Stimulated activated CD8-positive, alpha-beta memory T cell treated with anti-CD3 and anti-CD28 coated beads, Interleukin-15, amount 100 ng/mL, for 48 hours (primary cell): Measurements from ENCODE around the gene GNG14.
"Not testable (repeated sequence)": the region's sequence is repeated elsewhere in the genome, so short reads cannot be mapped to it uniquely, and the experiment has no call there.

Experiments
- DNase-seq, 2 donors: peaks; one replicate each; pipeline ENCODE4 v3.0.0-alpha.2; 2020; ENCODE audit warnings: low read depth in 2 of 2

The GNG14 gene

DNA sequence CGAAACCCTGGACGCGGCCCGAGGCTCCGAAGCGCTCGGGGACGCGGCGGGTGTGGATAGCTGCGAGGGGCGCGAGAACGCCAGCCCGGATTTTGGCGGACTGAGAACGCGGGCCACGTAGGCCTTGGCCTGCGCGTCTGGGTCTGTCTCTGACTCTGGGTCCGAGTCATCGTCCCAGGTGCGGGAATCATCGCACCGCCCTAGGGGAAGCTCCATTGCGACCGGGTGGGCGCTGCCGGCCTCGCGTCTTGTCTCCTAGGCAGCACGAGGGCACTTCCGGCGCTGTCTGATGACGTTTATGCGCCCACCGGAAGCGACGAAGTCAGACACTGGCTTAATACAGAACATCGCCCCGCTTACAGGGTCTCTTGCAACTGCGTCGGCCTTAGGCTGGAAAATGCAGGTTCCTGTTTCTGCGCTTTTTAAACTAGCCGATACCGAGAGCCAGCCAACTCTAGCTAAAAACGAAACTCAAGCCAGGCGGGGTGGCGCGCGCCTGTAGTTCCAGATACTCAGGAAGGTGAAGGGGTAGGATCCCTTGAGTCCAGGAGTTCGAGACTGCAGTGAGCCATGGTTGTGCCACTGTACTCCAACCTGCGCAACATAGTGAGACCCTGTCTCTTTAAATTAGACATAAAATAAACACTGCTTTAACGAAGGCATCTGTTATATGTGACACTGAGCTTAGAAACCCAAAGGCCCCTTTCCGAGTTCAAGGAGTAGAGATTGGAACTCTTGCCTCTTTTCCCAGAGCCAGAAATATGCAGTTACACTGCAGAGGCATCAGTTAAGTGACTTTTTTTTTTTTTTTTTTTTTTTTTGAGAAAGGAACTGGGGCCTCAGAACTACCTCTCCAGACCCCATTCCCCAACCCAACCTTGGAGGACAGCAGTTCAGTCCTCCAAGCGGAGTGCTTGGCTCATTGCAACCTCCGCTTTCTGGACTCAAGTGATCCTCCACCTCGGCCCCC lies 8.9 kb downstream of the GNG14 start, which contains the start of gene FBXW9:
Gene FBXW9 (minus strand): TSS at position 266 of the 970 bp plus-strand sequence. CDS start 50 bp downstream, at position 216.
- DNase-seq: peak; percentile 93 to 94

DNA sequence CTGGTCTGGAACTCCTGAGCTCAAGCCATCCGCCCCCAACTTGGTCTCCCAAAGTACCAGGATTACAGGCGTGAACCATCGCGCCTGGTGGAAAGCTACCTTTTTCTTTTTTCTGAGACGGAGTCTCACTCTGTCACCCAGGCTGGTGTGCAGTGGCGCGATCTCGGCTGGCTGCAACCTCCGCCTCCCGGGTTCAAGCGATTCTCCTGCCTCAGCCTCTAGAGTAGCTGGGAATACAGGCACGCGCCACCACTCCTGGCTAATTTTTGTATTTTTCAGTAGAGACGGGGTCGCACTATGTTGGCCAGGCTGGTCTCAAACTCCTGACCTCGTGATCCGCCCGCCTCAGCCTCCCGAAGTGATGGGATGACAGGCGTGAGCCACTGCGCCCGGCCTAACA lies 9.6 kb downstream of the GNG14 start:
- not testable (repeated sequence) for DNase-seq

DNA sequence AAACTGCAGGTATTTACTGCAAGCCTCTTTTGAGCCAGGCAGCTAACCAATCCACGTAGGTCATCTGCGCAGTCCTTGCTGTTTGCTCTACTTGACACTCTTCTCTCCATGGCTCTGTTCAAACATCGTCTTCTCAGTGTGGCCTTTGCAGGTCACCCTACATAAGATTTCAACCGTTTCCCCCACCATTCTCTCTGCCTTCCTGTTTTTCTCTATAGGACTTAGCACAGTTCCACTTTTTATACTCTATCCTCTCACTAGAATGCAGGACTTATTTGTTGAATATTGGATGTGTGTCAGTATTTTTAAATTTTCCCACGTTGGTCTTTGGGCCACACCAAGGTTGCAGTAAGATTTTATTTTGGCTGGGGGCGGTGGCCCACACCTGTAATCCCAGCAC lies 10.3 kb downstream of the GNG14 start:
- DNase-seq: no peak

DNA sequence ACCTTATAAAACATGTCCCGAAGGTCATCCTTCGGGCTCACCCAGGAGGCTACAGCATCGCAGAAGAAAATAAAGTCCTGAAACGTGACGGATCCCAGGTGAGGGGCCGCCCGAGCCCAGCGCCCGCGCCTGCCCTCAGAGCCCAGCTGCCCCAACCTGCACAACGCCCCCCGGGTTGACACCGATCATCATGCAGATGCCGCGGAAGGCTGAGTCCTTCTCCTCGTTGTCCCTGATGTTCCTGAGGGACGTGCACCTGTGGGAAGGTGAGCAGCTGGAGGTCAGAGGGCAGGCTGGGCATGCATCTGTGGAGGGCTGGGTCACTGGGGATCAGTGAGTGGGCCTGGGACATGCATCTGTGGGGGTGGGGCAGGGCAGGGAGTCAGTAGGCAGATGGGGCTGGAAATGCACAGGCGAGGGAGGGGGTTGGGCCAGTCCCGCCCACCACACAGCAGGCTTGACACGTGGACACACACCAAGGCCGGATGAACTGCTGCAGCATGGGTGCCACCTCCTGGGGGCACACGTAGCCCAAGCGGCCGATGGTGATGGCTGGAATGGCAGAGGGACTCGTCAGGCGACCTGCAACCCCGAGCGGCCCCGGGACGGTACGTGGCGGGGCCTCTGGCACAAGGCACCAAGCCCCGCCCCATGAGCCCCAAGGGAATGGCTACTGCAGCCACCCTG lies 13.9 kb downstream of the GNG14 start:
- no peak for DNase-seq

DNA sequence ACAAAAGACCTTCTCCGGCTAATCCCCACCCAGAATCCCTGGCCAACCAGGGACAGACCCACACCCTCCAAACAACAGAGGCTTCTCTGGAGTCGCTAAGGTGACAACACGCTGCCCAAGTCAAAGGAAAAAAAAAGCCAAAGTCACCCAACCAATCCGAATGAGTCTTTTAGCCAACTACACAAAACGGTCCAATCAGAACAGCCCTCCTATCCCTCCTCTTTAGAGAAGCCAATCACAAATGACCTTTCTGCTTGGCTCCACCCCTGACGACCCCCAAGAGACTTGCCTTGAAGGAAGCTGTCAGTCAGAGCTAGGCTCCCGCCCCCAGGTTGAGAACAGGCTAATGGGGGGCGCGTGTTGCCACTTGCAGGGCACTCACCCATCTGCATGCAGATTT lies 15.2 kb downstream of the GNG14 start:
- no peak for DNase-seq

DNA sequence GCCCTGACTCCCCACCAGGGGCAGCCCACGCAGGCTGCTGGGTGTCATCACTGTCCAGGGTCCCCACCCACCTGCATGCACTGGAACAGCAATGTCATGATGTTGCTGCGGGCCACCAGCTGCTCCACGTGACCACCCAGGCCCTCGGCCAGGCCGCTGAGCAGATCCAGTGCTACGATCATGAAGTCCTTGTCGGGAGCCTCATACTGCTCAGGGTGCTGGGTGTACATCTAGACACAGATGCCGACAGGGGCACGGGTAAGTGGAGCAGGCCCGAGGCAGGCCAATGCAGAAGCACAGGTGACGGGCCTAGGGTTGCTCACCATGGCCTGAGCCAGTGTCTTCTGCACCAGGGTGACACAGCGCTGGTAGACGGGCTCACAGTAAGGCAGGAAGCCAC lies 17.4 kb downstream of the GNG14 start:
- DNase-seq: no peak

DNA sequence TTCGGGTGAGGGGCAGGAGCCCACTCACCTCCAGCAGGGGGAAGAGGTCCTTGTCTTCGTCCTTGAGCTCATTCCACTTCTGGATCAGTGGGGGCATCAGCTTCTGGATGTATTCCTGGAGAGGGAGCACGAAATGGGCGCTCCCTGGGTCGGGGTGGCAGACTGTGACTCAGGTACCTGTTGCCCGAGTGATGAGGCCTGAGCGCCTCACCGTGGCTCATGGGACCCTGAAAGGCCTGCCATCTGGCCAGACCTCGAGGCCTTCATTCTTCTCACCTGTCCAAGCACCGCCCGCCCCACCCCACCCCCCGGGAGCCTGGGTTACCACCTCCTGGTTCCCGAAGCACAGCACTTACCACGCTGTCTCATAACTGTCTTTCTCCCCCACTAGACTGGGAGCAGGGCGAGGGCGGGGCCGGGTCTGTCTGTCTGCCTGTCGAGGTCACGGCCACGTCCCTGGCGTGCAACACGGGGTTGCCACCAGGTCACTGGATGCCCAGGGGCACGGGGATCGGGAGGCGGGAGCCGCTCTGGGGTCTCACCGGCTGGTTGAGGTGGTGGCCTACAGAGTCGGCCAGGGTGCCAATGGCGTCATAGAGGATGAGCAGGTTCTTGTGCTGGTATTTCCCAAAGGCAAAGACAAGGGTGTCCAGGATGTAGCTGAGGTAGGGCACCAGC lies 18.0 kb downstream of the GNG14 start:
- DNase-seq: no peak

DNA sequence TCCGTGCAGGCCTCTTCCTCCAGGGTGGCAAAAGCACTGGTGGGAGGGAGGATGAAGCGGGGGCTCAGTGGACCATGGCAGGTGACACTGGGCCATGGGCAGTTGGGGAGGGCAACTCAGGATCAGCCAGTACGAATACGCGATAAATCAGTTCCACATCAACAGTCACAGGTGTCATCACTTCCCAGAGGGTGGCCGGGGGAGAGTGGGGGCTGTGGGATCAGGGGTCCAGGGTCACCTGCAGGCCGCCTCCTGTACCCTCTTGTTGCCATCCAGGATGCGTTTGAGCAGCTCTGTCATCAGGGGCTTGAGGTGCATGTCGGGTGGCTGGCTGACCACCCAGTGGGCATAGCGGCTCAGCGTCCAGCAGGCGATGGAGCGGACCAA lies 18.5 kb downstream of the GNG14 start:
- no peak for DNase-seq

DNA sequence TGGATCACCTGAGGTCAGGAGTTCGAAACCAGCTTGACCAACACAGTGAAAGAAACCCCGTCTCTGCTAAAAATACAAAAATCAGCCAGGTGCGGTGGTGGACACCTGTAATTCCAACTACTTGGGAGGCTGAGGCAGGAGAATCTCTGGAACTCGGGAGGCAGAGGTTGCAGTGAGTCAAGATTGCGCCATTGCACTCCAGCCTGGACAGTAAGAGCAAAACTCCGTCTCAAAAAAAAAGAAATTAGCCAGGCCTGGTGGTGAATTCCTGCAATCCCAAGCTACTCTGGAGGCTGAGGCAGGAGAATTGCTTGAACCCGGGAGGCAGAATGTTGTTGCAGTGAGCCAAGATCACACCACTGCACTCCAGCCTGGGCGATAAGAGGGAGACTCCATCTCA lies 20.8 kb downstream of the GNG14 start:
- no peak for DNase-seq

DNA sequence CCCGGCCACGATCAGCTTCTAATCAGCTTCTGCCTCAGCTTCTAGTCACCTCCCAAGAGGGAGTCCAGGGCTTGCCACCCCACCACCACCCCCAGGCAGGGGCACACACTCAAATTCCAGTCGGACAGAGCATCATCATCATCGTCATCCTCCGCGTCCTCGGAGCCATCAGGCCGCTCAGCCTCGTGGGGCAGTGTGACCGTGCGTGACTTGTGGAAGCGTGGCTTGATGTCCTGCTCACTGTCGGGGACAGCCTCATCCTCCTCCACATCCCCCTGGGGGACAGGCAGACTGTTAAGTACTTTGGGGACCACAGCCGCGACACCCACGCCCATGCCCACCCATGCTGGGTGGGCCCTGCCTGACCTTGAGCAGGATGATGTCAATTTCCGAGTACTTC lies 23.4 kb downstream of the GNG14 start:
- no peak for DNase-seq

DNA sequence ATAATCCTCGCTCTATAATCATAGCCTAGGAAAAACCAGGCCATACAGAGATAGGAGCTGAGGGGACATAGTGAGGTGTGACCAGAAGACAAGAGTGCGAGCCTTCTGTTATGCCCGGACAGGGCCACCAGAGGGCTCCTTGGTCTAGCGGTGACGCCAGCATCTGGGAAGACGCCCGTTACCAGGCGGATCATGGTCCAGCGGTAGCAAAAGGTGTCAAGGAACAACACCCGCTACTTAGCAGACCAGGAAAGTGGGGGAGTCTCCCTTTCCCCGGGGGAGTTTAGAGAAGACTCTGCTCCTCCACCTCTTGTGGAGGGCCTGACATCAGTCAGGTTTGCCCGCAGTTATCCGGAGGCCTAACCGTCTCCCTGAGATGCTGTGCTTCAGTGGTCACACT lies 24.3 kb downstream of the GNG14 start:
- DNase-seq: not testable (repeated sequence)

DNA sequence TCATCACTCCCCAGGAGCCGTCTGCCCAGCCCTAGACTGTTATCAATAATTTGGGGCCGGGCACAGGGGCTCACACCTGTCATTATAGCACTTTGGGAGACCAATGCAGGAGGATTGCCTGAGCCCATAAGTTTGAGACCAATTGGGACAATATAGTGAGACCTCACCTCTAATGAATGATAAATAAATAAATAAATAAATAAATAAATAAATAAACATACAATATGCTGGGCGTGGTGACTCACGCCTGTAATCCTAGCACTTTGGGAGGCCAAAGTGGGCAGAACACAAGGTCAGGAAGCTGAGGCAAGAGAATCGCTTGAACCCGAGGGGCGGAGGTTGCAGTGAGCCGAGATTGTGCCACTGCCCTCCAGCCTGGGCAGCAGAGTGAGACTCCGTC lies 25.5 kb downstream of the GNG14 start:
- DNase-seq: not testable (repeated sequence)

DNA sequence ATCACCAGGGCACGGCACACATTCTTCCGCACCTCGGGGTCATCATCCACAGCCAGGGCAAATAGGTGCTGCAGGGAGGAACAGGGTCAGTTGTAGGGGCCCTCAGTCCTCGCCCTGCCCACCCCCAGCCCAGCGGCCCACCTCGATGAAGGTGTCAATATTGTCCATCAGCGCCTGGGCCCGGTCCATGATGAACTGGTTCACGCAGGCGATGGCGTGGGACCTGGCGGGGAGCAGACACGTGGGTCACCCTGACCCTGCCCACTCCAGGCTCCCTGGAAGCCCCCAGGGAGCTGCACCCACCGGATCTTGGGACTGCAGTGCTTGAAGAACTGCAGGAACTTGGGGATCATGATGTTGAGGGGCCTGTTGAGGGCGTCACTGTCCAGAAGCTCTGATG lies 27.3 kb downstream of the GNG14 start:
- no peak for DNase-seq

DNA sequence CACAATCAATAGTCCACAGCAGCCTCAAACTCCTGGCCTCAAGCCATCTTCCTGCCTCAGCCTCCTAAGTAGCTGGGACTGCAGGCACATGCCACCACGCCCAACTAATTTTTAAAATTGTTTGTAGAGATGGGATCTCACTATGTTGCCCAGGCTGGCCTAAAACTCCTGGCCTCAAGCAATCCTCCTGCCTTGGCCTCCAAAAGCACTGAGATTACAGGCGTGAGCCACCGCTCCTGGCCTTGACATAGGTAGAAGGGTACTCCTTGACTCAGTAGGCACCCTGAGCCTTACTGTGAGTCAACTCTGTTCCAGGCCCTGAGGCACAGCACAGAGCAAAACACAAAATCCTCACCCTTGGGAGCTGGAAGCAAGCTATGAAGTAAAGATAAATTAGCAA lies 28.1 kb downstream of the GNG14 start:
- no peak for DNase-seq

DNA sequence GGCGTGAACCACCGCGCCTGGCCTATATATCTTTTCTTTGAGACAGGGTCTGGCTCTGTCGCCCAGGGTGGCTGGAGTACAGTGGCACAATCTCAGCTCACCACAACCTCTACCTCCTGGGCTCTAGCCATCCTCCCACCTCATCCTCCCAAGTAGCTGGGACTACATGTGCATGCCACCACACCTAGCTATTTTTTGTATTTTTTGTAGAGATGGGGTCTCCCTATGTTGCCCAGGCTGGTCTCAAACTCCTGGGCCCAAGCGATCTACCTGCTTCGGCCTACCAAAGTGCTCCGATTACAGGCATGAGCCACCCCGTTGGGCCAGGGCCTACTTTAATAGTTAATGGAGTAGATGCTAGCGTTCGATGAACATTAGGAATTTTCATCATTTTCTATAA lies 32.5 kb downstream of the GNG14 start:
- DNase-seq: no peak

DNA sequence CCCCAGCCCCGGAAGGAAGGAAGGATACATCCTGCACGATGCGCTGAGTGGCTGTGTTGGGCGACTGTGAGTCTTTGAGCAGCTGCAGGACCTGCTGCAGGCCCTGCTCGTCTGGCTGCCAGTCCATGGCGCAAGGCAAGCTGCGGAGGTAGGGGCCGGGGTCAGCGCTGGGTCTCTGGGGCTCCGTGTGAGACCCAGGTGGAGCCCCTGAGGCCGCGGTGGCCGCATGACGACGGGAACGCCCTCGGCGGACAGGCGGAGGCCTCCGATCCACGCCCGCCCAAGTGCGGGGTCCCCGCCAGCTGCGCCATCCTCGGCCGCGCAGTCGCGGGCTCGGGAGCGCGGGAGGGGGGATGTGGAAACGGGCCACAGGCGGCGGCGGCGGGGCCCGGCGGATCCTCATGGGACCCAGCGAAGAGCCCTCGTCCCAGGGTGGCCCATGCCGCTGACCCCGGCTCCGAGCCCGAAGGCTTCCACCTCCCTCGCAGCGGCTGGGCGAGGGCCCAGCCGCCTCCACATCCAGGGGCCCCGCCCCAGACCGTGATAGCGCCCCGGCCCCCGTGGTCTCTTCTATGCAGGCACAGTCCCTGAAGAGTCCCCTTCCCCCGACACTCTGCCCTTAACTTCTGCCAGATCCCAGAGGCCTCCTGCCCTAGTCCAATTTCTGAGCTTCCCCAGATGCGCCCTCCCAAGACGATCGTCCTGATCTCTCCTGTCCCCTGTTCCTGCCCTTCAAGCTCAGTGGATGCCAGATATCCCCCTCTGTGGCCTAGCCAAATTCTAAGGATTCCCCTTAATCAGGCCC lies 33.3 kb downstream of the GNG14 start:
- no peak for DNase-seq

DNA sequence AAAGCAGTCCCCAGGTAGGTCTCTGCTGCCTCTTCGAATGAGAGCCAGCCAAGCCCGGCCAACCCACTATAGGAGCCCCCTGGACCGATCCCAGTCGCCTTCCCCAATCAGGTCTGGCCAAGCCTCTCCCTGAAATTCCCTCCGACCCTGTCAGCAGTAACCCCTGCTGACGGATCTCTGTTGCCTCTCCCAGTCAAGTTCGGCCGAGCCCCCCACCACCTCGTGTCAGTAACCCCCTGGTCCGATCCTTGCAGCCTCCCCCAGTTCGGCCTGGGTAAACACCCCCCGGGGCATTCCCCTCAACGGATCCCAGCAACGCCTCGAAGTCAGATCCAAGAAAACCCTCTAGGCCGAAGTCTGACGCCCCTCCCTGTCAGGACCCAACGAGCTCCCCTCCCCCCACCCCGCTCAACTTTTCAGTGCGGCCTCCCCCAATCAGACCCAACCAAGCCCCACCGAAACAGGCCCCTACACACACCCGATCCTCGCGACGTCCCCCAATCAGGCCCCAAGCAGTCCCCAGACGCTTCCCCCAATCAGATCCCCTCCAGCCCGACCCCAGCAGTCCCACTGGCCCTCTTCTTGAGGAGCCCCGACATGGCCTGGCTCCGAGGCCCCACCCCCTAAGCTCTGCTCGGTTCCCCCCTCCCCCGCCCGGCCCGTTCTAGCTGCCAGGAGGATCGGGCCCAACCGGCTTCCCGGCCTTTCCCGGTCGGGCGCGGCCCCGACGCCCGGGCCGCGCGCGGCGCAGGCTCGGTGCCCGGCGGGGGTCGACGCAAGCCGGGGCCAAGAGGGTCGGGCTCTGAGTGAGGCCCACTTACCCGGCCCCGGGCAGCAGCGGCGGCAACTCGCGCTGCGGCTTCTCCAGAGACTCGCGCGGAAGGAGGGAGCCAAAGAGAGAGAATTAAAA lies 34.1 kb downstream of the GNG14 start:
- DNase-seq: no peak

DNA sequence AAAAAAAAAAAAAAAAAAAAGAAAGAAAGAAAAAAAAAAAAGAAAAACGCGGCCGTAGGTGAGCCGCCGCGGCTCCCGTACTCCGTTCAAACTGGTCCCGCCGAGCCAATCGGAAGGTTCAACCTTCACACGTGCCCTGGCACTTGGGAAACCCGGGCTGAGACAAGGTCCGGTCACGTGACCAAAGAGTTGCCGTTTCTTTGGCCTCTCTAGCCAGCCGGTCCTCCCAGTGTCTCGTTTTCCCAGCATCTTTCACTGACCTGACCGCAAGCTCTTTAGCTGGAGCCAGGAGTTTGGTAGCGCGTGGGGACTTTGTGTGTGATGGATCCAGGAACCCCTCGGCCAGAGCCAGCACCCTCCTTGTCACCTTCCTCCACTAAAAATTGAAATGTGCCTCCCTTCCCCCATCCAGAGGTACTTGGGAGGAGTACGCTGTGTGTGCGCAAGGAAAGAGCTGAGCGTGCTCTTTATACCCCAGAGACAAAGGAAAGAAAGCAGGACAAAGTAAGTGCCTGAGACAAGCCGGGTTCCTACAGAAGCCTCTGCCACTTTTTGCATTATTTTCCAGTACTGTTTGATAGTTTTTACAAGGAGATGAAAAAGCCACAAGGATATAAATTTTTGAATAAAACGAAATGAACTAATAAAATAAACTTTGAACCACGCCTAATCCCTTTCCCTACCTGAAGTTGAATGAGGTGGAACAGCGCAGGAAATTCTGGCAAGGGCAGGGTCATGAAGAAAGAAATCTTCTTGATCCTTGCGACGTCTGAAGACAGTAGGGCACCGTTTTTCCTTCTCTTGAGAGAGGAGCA lies 35.0 kb downstream of the GNG14 start:
- DNase-seq: peak; percentile 92

DNA sequence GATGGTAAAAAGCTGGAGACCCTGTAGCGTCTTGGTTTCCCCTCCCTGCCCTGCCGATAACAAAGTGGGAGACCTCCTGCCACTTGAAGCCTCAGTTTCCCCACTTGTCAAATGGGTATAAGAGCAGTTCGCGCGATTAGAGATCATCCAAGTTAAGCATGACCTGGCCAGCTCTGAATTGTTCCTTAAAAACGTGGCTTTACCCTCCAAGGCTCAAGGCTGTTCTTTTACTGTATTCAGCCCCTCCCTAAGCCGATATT lies 35.5 kb downstream of the GNG14 start:
- no peak for DNase-seq
